ENCODE results near the gene C1orf159.

The C1orf159 gene

GRCh38 chr1:1047963-1048362 lies 67.9 kb downstream of the C1orf159 start:
- no peaks in the 10 kb centered on the region for H3K27me3 ChIP-seq (ENCODE audit: low read depth)
- no peaks in the 10 kb centered on the region for H3K4me1 ChIP-seq
- H3K36me3 ChIP-seq (replicated peaks), result peaks cover 60% of the 10 kb centered on the region
- DNase-seq (ENCODE audit: low spot score in 2 of 2), result no peak
- in situ Hi-C loops (cut with MboI; ENCODE audit: low sequenced_read_pairs), result no loop called here
- H3K4me3 ChIP-seq, result no peak overlapping the region
- H3K9me3 ChIP-seq, result no peaks in the 10 kb centered on the region

- peaks cover 63% of the 10 kb centered on the region for H3K36me3 ChIP-seq (replicated peaks)
- no peak for DNase-seq (ENCODE audit: low spot score in 2 of 2)
- H3K4me1 ChIP-seq, result no peaks in the 10 kb centered on the region
- no peaks in the 10 kb centered on the region for H3K27me3 ChIP-seq (ENCODE audit: low read depth)
- in situ Hi-C loops (cut with MboI; ENCODE audit: low sequenced_read_pairs), result no loop called here
- H3K4me3 ChIP-seq, result no peak overlapping the region
- no peaks in the 10 kb centered on the region for H3K9me3 ChIP-seq
Observed at GRCh38 chr1:1047407-1047806, 68.5 kb downstream of the C1orf159 start.

- no peak overlapping the region for H3K4me3 ChIP-seq
- in situ Hi-C loops (cut with MboI; ENCODE audit: low sequenced_read_pairs), result no loop called here
- no peaks in the 10 kb centered on the region for H3K4me1 ChIP-seq
- DNase-seq (ENCODE audit: low spot score in 2 of 2), result no peak
- H3K36me3 ChIP-seq (replicated peaks), result peaks cover 64% of the 10 kb centered on the region
- no peaks in the 10 kb centered on the region for H3K27me3 ChIP-seq (ENCODE audit: low read depth)
- H3K9me3 ChIP-seq, result no peaks in the 10 kb centered on the region
Observed at GRCh38 chr1:1046767-1047166, 69.1 kb downstream of the C1orf159 start.

- H3K9me3 ChIP-seq, result no peaks in the 10 kb centered on the region
- H3K4me3 ChIP-seq, result no peak overlapping the region
- H3K36me3 ChIP-seq (replicated peaks), result peaks cover 59% of the 10 kb centered on the region
- H3K27me3 ChIP-seq (ENCODE audit: low read depth), result no peaks in the 10 kb centered on the region
- in situ Hi-C loops (cut with MboI; ENCODE audit: low sequenced_read_pairs), result no loop called here
- no peak for DNase-seq (ENCODE audit: low spot score in 2 of 2)
- no peaks in the 10 kb centered on the region for H3K4me1 ChIP-seq
Observed at GRCh38 chr1:1046243-1046642, 69.6 kb downstream of the C1orf159 start.

GRCh38 chr1:1045129-1045528 lies 70.8 kb downstream of the C1orf159 start:
- no peaks in the 10 kb centered on the region for H3K9me3 ChIP-seq
- peaks cover 4% of the 10 kb centered on the region for H3K4me1 ChIP-seq
- peaks cover 52% of the 10 kb centered on the region for H3K36me3 ChIP-seq (replicated peaks)
- DNase-seq (ENCODE audit: low spot score in 2 of 2), result no peak
- in situ Hi-C loops (cut with MboI; ENCODE audit: low sequenced_read_pairs), result no loop called here
- H3K27me3 ChIP-seq (ENCODE audit: low read depth), result no peaks in the 10 kb centered on the region
- H3K4me3 ChIP-seq, result no peak overlapping the region

- Histone ChIP-seq H3K4me1 (peaks cover 7% of the 10 kb centered on the region), H3K27me3 (ENCODE audit: low read depth) (no peaks in the 10 kb centered on the region), H3K9me3 (no peaks in the 10 kb centered on the region), H3K36me3 (replicated peaks) (peaks cover 52% of the 10 kb centered on the region), H3K4me3 (no peak overlapping the region)
- DNase-seq (ENCODE audit: low spot score in 2 of 2), result no peak
- in situ Hi-C loops (cut with MboI; ENCODE audit: low sequenced_read_pairs), result no loop called here
Observed at GRCh38 chr1:1044455-1045078, 71.3 kb downstream of the C1orf159 start.

GRCh38 chr1:1043921-1044320 lies 72.0 kb downstream of the C1orf159 start:
- Histone ChIP-seq H3K4me1 (peaks cover 7% of the 10 kb centered on the region), H3K9me3 (no peaks in the 10 kb centered on the region), H3K27me3 (ENCODE audit: low read depth) (no peaks in the 10 kb centered on the region), H3K36me3 (replicated peaks) (peaks cover 52% of the 10 kb centered on the region), H3K4me3 (no peak overlapping the region)
- DNase-seq (ENCODE audit: low spot score in 2 of 2), result no peak
- in situ Hi-C loops (cut with MboI; ENCODE audit: low sequenced_read_pairs), result no loop called here

GRCh38 chr1:1043411-1043810 lies 72.5 kb downstream of the C1orf159 start:
- DNase-seq (ENCODE audit: low spot score in 2 of 2), result no peak
- H3K4me1 ChIP-seq, result peaks cover 7% of the 10 kb centered on the region
- in situ Hi-C loops (cut with MboI; ENCODE audit: low sequenced_read_pairs), result no loop called here

GRCh38 chr1:1042835-1043234 lies 73.1 kb downstream of the C1orf159 start:
- no peak for DNase-seq (ENCODE audit: low spot score in 2 of 2)
- Histone ChIP-seq H3K36me3 (replicated peaks) (peaks cover 52% of the 10 kb centered on the region), H3K9me3 (no peaks in the 10 kb centered on the region), H3K4me3 (no peak overlapping the region), H3K27me3 (ENCODE audit: low read depth) (no peaks in the 10 kb centered on the region), H3K4me1 (peaks cover 7% of the 10 kb centered on the region)
- in situ Hi-C loops (cut with MboI; ENCODE audit: low sequenced_read_pairs), result no loop called here

More at GRCh38 chr1:1043411-1043810, 72.5 kb downstream of the C1orf159 start:
- H3K4me3 ChIP-seq, result no peak overlapping the region
- H3K36me3 ChIP-seq (replicated peaks), result peaks cover 52% of the 10 kb centered on the region
- no peaks in the 10 kb centered on the region for H3K9me3 ChIP-seq
- H3K27me3 ChIP-seq (ENCODE audit: low read depth), result no peaks in the 10 kb centered on the region

- no peak for DNase-seq (ENCODE audit: low spot score in 2 of 2)
- in situ Hi-C loops (cut with MboI; ENCODE audit: low sequenced_read_pairs), result no loop called here
- Histone ChIP-seq H3K27me3 (ENCODE audit: low read depth) (no peaks in the 10 kb centered on the region), H3K9me3 (no peaks in the 10 kb centered on the region), H3K4me1 (peaks cover 7% of the 10 kb centered on the region), H3K36me3 (replicated peaks) (peaks cover 44% of the 10 kb centered on the region), H3K4me3 (no peak overlapping the region)
Observed at GRCh38 chr1:1041873-1042272, 74.0 kb downstream of the C1orf159 start.

GRCh38 chr1:1041092-1041523 lies 74.8 kb downstream of the C1orf159 start:
- no peaks in the 10 kb centered on the region for H3K27me3 ChIP-seq (ENCODE audit: low read depth)
- in situ Hi-C loops (cut with MboI; ENCODE audit: low sequenced_read_pairs), result no loop called here
- no peaks in the 10 kb centered on the region for H3K9me3 ChIP-seq
- no peak for DNase-seq (ENCODE audit: low spot score in 2 of 2)
- H3K4me3 ChIP-seq, result no peak overlapping the region
- H3K4me1 ChIP-seq, result peaks cover 7% of the 10 kb centered on the region
- H3K36me3 ChIP-seq (replicated peaks), result peaks cover 39% of the 10 kb centered on the region

GRCh38 chr1:1040004-1040991 lies 75.6 kb downstream of the C1orf159 start:
- peaks cover 37% of the 10 kb centered on the region for H3K36me3 ChIP-seq (replicated peaks)
- H3K4me1 ChIP-seq, result peaks cover 7% of the 10 kb centered on the region
- H3K4me3 ChIP-seq, result peak overlapping the region; percentile 23
- DNase-seq (ENCODE audit: low spot score in 2 of 2), result peak; percentile 80 to 90
- in situ Hi-C loops (cut with MboI; ENCODE audit: low sequenced_read_pairs), result no loop called here
- no peaks in the 10 kb centered on the region for H3K27me3 ChIP-seq (ENCODE audit: low read depth)
- H3K9me3 ChIP-seq, result no peaks in the 10 kb centered on the region

GRCh38 chr1:1039145-1039910 lies 76.6 kb downstream of the C1orf159 start:
- Histone ChIP-seq H3K36me3 (replicated peaks) (peaks cover 27% of the 10 kb centered on the region), H3K9me3 (no peaks in the 10 kb centered on the region), H3K4me3 (no peak overlapping the region), H3K27me3 (ENCODE audit: low read depth) (no peaks in the 10 kb centered on the region), H3K4me1 (peaks cover 8% of the 10 kb centered on the region)
- in situ Hi-C loops (cut with MboI; ENCODE audit: low sequenced_read_pairs), result no loop called here
- no peak for DNase-seq (ENCODE audit: low spot score in 2 of 2)
